ENCODE results near the gene TREML4. TPM values are rescaled to one million over a fixed set of nuclear protein-coding genes. Genes with fewer than 3 reads are reported as not detected.
A peak's percentile ranks its signal among the peaks of the same experiment; 100 is the strongest.

Gene TREML4, protein sequence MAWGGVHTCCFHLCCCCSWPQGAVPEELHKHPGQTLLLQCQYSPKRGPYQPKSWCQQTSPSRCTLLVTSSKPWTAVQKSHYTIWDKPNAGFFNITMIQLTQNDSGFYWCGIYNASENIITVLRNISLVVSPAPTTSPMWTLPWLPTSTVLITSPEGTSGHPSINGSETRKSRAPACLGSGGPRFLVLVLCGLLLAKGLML
- 1 to 10 TPM in 1 of 7 donors, not detected in 6; 2.2 TPM for total RNA-seq
- under 1 TPM in 1 of 3 donors, not detected in 2; 0.44 TPM for polyA plus RNA-seq
- long read RNA-seq, donor 1: 0 reads
- long read RNA-seq, donor 2: 0 reads

DNA sequence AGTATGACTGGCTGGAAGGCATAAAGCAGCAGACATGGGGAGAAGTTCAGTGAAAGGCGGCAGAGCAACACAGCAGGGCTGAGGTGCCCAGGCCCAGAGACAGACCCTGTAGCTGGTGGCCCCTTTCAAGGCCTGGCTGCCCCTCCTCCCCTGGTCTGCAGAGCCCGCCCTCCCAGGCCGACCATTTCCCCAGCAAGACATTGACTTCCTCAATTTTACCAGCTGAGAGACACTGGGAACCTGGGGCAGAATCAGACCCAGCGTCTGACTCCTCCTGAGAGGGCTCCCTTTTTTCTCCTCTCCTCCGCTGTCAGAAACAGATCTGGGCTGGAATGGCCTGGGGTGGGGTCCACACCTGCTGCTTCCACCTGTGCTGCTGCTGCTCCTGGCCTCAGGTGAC lies at the start of gene TREML4:
Gene TREML4, plus strand, starts transcription at position 254 of the 400 bp plus-strand sequence. Its CDS starts 79 bp downstream, at position 333.
- Histone ChIP-seq H3K4me1 (no peaks in the 10 kb centered on the region), H3K27ac (peak within 1 kb of the TSS in 2 of 8 donors; percentile 33 to 71), H3K27me3 (replicated peaks in 1 of 7) (peaks cover 0 to 19% (median 0%) of the 10 kb centered on the region in 7 donors), H3K4me3 (peak within 1 kb of the TSS in 1 of 8 donors; percentile 17), H3K36me3 (no peaks in the 10 kb centered on the region), H3K9me3 (no peaks in the 10 kb centered on the region)
- intact Hi-C loops (cut with DNase I; ENCODE audit: low total_unique reads): no loop called here
- no peak for TF ChIP-seq POLR2AphosphoS5 (IDR thresholded peaks at IDR 0.05)
- TF ChIP-seq, protein P1, sequence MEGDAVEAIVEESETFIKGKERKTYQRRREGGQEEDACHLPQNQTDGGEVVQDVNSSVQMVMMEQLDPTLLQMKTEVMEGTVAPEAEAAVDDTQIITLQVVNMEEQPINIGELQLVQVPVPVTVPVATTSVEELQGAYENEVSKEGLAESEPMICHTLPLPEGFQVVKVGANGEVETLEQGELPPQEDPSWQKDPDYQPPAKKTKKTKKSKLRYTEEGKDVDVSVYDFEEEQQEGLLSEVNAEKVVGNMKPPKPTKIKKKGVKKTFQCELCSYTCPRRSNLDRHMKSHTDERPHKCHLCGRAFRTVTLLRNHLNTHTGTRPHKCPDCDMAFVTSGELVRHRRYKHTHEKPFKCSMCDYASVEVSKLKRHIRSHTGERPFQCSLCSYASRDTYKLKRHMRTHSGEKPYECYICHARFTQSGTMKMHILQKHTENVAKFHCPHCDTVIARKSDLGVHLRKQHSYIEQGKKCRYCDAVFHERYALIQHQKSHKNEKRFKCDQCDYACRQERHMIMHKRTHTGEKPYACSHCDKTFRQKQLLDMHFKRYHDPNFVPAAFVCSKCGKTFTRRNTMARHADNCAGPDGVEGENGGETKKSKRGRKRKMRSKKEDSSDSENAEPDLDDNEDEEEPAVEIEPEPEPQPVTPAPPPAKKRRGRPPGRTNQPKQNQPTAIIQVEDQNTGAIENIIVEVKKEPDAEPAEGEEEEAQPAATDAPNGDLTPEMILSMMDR (IDR thresholded peaks at IDR 0.05 in 8 of 11, conservative IDR thresholded peaks at IDR 0.05 in 3 of 11): no peak
- TF ChIP-seq POLR2A (IDR thresholded peaks at IDR 0.05): no peak
- WGBS, 5 donors: 49 to 72% (median 63%) methylated on average over 5 of the region's 5 CpGs
- no peak for DNase-seq

DNA sequence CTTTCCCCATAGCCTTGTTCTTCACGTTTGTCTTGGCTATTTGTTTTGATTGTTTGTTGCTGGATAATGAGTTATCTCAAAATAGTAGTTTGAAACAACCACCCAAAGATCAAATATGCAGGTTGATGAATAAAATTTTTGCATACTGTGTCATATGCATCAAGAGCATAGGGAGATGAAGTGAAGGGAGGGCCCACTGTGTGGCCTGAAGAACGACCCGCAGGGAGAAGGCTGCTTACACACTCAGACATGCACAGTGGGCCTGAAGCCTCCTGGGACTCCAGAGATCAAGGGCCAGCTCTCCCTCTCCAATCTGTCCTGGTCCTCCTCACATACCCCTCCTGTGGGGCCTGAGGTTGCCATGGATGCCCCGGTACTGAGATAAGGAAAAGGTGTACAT lies 49.0 kb upstream of the TREML4 start:
- Histone ChIP-seq H3K36me3 (no peaks in the 10 kb centered on the region), H3K9me3 (no peaks in the 10 kb centered on the region), H3K4me1 (peaks cover 0 to 21% (median 10%) of the 10 kb centered on the region in 6 donors), H3K27me3 (replicated peaks in 1 of 7) (peaks cover 0 to 5% (median 0%) of the 10 kb centered on the region in 7 donors), H3K27ac (no peak overlapping the region), H3K4me3 (no peak overlapping the region)
- TF ChIP-seq POLR2AphosphoS5 (IDR thresholded peaks at IDR 0.05) (no peak), POLR2A (IDR thresholded peaks at IDR 0.05) (no peak)
- TF ChIP-seq, protein P1 (IDR thresholded peaks at IDR 0.05 in 8 of 11, conservative IDR thresholded peaks at IDR 0.05 in 3 of 11): no peak
- intact Hi-C loops (cut with DNase I; ENCODE audit: low total_unique reads): no loop called here
- no peak for DNase-seq
- 69 to 84% (median 79%) methylated on average over 4 of the region's 4 CpGs for WGBS, 5 donors

DNA sequence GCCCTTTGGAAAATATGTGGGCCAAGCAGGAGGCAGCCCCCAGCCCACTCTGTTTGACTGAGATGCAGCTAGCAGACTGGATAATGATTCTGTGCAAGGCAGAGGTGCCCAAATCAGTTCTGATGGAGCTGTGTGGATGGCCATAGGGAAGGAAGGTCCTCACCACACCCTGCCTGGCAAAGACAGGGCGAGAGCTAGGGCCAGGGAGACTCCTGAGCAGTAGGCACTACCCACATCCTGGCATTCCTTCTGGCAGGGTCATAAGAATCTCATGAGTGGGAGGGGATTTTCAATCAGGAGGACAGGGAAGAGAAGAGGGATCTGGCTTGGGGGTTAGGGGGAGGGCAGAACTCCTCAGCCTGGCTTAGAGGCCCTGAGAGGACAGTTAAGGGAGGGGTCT lies 46.6 kb upstream of the TREML4 start:
- intact Hi-C loops (cut with DNase I; ENCODE audit: low total_unique reads): no loop called here
- no peak for DNase-seq
- Histone ChIP-seq H3K27ac (peak overlapping the region in 3 of 8 donors; percentile 86 to 94 (median 90)), H3K36me3 (no peaks in the 10 kb centered on the region), H3K4me1 (peaks cover 0 to 43% (median 27%) of the 10 kb centered on the region in 6 donors), H3K27me3 (replicated peaks in 1 of 7) (peaks cover 0 to 5% (median 0%) of the 10 kb centered on the region in 7 donors), H3K9me3 (no peaks in the 10 kb centered on the region), H3K4me3 (no peak overlapping the region)
- whole genome bisulfite sequencing, 5 donors: 56 to 75% (median 66%) methylated on average over 1 of the region's 1 CpG
- TF ChIP-seq, protein P1 (IDR thresholded peaks at IDR 0.05 in 8 of 11, conservative IDR thresholded peaks at IDR 0.05 in 3 of 11): no peak
- no peak for TF ChIP-seq POLR2AphosphoS5 (IDR thresholded peaks at IDR 0.05)
- TF ChIP-seq POLR2A (IDR thresholded peaks at IDR 0.05): no peak
